Stimulated activated CD8-positive, alpha-beta memory T cell treated with anti-CD3 and anti-CD28 coated beads, Interleukin-4, amount 100 ng/mL, for 1 hour (primary cell): Measurements from ENCODE around the gene PRSS12.

Experiments
- DNase-seq, 2 donors: peaks; one replicate each; pipeline ENCODE4 v3.0.0-alpha.2; 2020; ENCODE audit warnings: low read depth in 2 of 2, low spot score in 1 of 2

PRSS12 gene

GRCh38 chr4:118360106-118360505 lies 7.3 kb upstream of the PRSS12 start:
- no peak for DNase-seq

GRCh38 chr4:118357601-118358000 lies 4.8 kb upstream of the PRSS12 start:
- DNase-seq = no peak

GRCh38 chr4:118356731-118357130 lies 3.9 kb upstream of the PRSS12 start:
- DNase-seq = no peak

GRCh38 chr4:118356111-118356510 lies 3.3 kb upstream of the PRSS12 start:
- DNase-seq = no peak

GRCh38 chr4:118354913-118355312 lies 2.1 kb upstream of the PRSS12 start:
- no peak for DNase-seq

DNA sequence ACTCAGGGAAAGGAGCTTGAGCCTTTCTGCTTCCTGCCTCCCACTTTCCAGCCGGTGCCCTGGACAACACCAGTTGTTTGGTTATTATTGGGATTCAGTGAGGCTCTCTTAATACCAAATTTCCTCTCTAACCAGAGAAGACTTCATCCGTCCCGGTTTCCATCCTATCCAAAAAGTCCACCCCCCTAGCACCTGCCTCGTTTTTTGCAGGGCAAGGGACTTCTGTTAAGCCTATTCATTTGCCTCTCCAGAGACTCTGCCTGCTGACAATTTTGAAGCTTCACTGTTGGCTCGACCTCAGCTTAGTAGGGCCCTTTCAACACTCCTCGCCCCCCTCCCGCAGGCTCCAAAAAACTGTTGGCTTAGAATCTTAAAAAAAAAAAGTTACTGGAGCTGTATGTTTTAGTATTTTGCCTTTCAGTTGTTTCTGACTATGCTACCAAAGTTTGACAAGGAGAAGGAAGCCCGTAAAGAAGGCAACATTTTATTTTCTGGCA lies 779 bp upstream of the PRSS12 start:
- no peak for DNase-seq

DNA sequence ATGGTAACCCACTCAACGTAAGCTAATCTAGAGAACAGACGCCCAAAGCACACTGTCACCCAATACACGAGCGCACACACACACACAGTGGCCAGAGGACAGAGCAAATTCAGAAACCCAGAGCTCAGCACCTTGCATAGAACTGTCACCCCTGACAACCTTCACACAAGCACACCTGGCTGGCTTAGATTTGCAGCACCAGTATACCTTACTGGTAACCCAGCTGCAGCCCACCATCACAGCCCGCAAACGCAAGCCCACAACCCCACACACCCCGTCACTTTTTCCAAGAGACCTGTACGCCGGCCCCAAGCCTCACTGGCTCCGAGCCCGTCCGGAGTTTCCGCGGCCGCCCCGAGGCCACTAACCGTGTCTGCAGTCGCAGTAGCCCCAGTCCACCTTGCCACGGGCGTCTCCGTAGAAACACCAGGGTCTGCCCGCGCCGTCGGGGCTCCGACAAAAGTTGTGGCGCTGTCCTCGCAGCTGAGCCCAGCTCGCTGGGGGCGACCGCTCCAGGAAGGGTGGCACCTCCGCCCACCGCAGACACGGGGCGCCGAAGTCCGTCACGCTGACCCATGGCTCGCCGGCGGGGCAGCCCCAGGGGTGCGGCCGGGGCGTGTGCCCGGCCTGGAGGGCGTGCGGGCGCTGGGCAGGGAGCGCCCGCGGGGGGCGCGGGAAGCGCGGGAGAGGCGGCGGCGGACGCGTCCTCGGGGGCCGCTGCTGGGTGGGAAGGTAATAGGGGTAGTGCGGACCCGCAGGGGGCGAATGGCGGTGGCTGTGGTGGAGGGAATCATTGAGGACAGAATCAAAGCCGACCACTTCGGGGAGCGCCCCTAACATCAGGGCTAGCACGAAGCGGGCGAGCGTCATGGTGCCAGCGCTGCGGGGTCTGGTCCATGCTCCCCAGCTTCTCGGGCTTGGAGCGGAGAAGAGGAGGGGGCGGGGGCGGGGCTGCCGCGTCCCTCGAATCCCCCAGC lies 664 bp downstream of the PRSS12 start:
- no peak for DNase-seq

- no peak for DNase-seq
Observed at GRCh38 chr4:118350961-118351360, 1.8 kb downstream of the PRSS12 start.

DNA sequence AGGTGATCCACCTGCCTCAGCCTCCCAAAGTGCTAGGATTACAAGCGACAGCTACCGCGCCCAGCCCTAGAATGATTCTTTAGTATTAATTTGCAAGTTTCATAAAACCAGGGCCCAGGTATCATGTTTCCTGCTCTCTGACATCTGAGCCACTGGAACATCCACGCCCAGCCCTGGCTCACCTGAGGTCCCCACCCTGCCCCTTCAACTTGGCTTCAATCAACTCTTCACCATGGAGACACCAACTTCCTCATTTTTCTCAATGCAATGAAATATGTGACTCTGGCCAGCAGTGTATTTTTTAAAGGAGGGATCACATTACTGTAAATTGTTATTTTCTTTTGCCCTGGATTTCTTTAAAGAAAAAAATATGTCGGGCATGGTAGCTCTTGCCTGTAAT lies 3.9 kb downstream of the PRSS12 start:
- no peak for DNase-seq

DNA sequence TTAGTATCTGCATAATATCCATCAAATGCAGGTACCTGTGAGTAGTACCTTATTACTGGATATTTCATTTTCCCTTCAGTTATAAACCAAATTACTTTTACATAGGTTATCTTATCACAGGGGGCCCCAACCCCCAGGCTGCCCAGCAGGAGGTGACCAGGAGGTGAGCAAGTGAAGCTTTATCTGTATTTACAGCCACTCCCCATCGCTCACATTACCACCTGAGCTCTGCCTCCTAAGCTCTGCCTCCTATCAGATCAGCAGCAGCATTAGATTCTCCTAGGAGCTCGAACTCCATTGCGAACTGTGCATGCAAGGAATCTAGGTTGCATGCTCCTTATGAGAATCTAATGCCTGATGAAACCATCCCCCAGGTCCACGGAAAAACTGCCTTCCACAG lies 6.3 kb downstream of the PRSS12 start:
- no peak for DNase-seq

GRCh38 chr4:118345813-118346212 lies 7.0 kb downstream of the PRSS12 start:
- no peak for DNase-seq

DNA sequence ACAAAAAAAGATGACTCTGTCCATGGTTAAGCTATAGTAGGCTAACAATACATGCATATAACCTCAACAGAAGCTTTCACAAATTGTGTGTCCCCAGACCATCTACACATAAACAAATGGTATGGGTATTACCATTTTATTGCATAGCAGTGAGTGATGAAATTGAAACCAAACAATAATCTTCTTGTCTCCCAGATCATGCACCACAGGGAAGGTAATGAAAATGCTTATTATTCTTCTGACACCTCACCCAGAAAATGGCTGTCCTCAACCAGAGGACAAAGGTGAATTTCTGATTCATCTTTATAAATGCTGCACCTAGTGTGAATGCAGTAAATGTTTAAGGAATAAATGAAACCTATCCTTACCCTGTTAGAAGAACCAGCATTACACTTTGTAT lies 8.0 kb downstream of the PRSS12 start:
- no peak for DNase-seq

- DNase-seq = no peak
Observed at GRCh38 chr4:118343501-118343900, 9.3 kb downstream of the PRSS12 start.

- DNase-seq = no peak
Observed at GRCh38 chr4:118340109-118340508, 12.7 kb downstream of the PRSS12 start.

DNA sequence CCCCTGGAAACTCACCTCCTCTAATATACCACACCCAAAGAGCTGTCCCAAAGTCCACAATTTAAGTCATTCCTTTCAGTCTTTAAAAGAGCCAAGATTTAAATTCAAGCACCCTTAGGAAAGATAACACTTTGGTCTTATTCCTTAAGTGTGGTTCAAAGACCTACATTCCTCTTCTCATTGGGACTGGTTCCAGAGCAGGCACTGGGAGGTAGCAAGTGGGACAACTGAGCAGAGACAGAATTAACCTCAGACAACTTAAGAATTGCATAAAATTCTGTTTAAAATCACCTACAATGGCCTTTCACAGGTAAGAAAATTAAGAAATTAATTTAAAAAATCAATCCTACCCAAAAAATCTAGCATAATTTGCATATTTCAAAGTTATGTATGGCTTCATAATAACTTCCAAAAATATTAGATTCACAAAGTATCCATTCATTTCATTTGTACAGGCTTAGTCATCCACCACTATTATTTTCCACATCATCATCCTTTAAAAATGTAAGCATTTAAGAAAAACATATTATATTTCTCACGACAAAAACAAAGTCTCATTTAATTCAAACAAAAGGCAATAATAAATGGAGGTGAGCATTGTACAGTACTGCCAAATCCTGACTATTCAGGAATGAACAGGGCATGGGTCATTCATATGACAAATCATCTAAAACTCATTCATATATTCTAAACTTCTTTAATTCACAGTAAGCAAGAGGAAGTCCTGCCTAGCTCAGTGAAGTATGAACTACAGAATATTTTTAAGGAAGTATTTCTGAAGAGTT lies 13.6 kb downstream of the PRSS12 start:
- no peak for DNase-seq

GRCh38 chr4:118338518-118338917 lies 14.3 kb downstream of the PRSS12 start:
- no peak for DNase-seq

DNA sequence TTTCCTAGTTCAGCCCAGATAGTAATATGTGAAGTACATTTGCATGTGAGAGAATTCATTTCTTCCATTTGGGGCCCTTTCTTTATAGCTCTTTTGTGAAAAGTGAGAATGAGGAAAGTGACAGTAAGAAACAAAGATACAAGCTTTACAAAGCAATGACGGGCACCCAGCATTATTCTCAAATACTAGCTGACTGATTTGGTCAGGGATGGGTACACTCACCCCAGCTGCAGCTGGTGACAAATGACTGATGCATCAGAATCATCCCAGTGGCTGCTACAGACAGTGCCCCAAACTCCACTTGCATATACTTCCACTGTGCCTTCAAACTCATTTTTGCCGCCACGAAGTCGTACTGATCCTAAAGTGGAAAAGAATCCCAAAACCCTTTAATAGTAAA lies 14.8 kb downstream of the PRSS12 start:
- no peak for DNase-seq

- no peak for DNase-seq
Observed at GRCh38 chr4:118335774-118336173, 17.0 kb downstream of the PRSS12 start.

DNA sequence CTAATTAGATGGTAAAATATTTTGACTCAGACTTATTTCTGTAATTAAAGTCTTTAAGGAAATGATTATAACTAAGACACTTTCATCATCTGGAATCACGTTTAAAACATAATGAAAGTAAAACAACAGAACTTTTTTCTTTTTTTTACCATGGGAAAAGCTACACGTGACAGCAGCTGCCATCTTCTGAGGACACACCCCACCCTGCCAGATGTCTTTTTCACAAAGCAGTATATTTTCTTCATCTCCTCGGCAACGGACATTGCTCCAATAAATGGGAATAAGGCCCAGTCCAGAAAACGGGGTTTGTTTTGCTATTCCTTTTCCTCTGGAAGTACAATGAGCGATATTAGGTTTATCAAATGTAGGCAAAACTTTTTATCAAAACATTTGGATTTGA lies 17.5 kb downstream of the PRSS12 start:
- no peak for DNase-seq

- DNase-seq = no peak
Observed at GRCh38 chr4:118331352-118331751, 21.5 kb downstream of the PRSS12 start.

DNA sequence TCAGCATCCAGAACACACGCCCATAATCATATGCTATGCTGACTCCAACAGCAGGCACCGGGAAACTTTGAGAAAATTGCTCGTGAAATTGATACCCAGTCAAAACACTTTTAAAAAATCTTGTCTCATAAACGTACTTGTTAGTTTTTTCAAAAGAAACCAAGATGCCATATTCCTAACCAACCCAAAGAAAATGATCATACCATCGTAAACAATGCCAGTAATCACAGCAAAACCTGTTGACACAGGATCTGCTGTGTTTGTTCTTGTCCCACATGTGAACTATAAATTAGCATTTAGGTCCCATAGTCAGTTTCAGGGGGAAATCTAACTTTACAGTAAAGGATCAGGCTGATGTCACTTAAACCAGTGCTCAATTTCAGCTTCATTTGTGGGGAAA lies 23.0 kb downstream of the PRSS12 start:
- no peak for DNase-seq
